GM12891 (cell line): ENCODE results near the gene ADCY2.

Experiments
- PAX5 ChIP-seq: IDR thresholded peaks from 2 replicates; pipeline ENCODE4 v1.6.1; 2011; ENCODE audit warnings: low read length, moderate library complexity, mild to moderate bottlenecking; ENCODE audit not compliant: insufficient read depth, severe bottlenecking
- POLR2A ChIP-seq: IDR thresholded peaks from 2 replicates; pipeline ENCODE4 v1.6.1; 2011; ENCODE audit warnings: low read depth, low read length, control low read depth
- POLR2AphosphoS5 ChIP-seq: IDR thresholded peaks from 2 replicates; pipeline ENCODE4 v1.6.1; 2011; ENCODE audit warnings: low read depth, low read length, control low read depth
- POU2F2 ChIP-seq: IDR thresholded peaks from 2 replicates; pipeline ENCODE4 v1.6.1; 2011; ENCODE audit warnings: low read depth, mild to moderate bottlenecking, control low read depth, low read length, moderate library complexity
- SPI1 ChIP-seq: IDR thresholded peaks from 2 replicates; pipeline ENCODE4 v1.6.1; 2011; ENCODE audit warnings: low read depth, low read length, control low read depth
- TAF1 ChIP-seq: IDR thresholded peaks from 2 replicates; pipeline ENCODE4 v1.6.1; 2011; ENCODE audit warnings: low read depth, low read length, control low read depth

DNA sequence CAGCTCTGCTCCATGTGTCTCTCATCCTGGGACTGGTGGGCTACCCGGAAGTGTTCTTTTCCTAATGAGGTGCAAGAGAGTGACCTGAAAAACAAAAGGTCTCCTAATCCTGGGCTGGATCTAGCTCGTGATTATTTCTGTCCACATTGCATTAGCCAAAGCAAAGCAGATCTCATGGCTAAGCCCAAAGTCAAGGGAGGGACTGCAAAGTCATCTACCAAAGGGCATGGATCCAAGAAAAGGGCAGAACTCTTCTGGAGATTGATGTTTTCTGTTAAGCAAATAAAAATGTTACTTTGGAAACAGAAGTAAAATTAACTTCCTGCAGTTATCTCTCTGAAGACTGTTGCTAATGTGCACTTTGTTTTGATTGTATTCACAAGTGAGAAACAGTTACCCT lies 229.8 kb downstream of the ADCY2 start:
- TF ChIP-seq POLR2A (no peak), POU2F2 (no peak), PAX5 (no peak), POLR2AphosphoS5 (no peak), TAF1 (no peak), SPI1 (no peak)
